ENCODE data around the gene BCL6B. TPM values are rescaled to one million over a fixed set of nuclear protein-coding genes. Genes with fewer than 3 reads are reported as not detected.

Gene BCL6B
- total and polyA plus RNA-seq, 10 of the 15 experiments (the other 5 are each of a cell fraction or from before 2014, with no cell fraction given), result 0.06 to 0.85 (median 0.11) TPM; not detected in 1

- DNase-seq (ENCODE audit: low read depth, low spot score) (no peak), FAIRE-seq (no peak), ATAC-seq (no peak)
- H3K4me1 ChIP-seq (ENCODE audit: control insufficient read depth, insufficient read depth, low read length), result no peaks in the 10 kb centered on the region
- ChIA-PET RAD21 (ENCODE audit: unreplicated experiment) (interaction anchor here (1.0 kb wide), 1 partner anchor 22 kb away, joined by 3 read pairs; no protein-coding TSS in a partner anchor), CTCF (no interaction called here), SMC1A (ENCODE audit: uncharacterized antibody, unreplicated experiment) (no interaction called here), POLR2A (no interaction called here)
- no peaks in the 10 kb centered on the region for H3K36me3 ChIP-seq (ENCODE audit: control insufficient read depth in 2 of 2, insufficient read depth in 2 of 2, low read length in 1 of 2)
- H4K20me1 ChIP-seq (ENCODE audit: control insufficient read depth, insufficient read depth), result no peaks in the 10 kb centered on the region
- intact Hi-C loops (cut with micrococcal nuclease; ENCODE audit: unreplicated experiment) (no loop called here), in situ Hi-C loops (cut with MboI) (no loop called here)
- WGBS (ENCODE audit: insufficient coverage, insufficient replicate concordance, low lambda C conversion rate, missing lambda C conversion rate), result 0% methylated on average over 1 of the region's 1 CpG
- no peak overlapping the region for H2AFZ ChIP-seq (ENCODE audit: control insufficient read depth, low read depth, low read length)
- H3K4me3 ChIP-seq, result no peak overlapping the region
- no peak overlapping the region for H3K4me2 ChIP-seq (ENCODE audit: control insufficient read depth, insufficient read depth)
- no peaks in the 10 kb centered on the region for H3K27me3 ChIP-seq (replicated peaks in 1 of 2; ENCODE audit: control insufficient read depth in 2 of 2, insufficient read depth in 2 of 2, low read length in 1 of 2)
- H3K27ac ChIP-seq (ENCODE audit: control insufficient read depth, insufficient read depth), result no peak overlapping the region
- no TSS peak for BruUV-seq (replicated peaks)
- H3K9me3 ChIP-seq (replicated peaks; ENCODE audit: control insufficient read depth, insufficient read depth, low read length), result no peaks in the 10 kb centered on the region; the same call in 2 of the 3 replicates
- no peaks in the 10 kb centered on the region for H3K79me2 ChIP-seq (ENCODE audit: control insufficient read depth, insufficient read depth, low read length)
- H3K9ac ChIP-seq (ENCODE audit: control insufficient read depth, insufficient read depth, low read length), result no peak overlapping the region
- TF ChIP-seq ZZZ3 (IDR thresholded peaks at IDR 0.05; ENCODE audit: control insufficient read depth, insufficient read length, low read depth), result no peak
- no peak for TF ChIP-seq TAF1 (IDR thresholded peaks at IDR 0.05; ENCODE audit: borderline replicate concordance, low read depth, low read length)
- no peak for TF ChIP-seq ZNF592 (IDR thresholded peaks at IDR 0.05)
- no peak for TF ChIP-seq MTA2 (IDR thresholded peaks at IDR 0.05; ENCODE audit: low read depth)
- no peak for TF ChIP-seq BCL11A (IDR thresholded peaks at IDR 0.05; ENCODE audit: low read depth, low read length)
- TF ChIP-seq CEBPZ (IDR thresholded peaks at IDR 0.05; ENCODE audit: low read depth, low read length), result no peak
- TF ChIP-seq SMAD1 (IDR thresholded peaks at IDR 0.05; ENCODE audit: low read depth, partially characterized antibody), result no peak
- no peak for TF ChIP-seq E2F4 (IDR thresholded peaks at IDR 0.05; ENCODE audit: low read depth, low read length)
- TF ChIP-seq MYB (IDR thresholded peaks at IDR 0.05; ENCODE audit: borderline replicate concordance, low read depth, low read length), result no peak
- no peak for TF ChIP-seq ZNF24 (IDR thresholded peaks at IDR 0.05)
- TF ChIP-seq SRF (IDR thresholded peaks at IDR 0.05; ENCODE audit: low read depth in 2 of 2, low read length in 2 of 2), result no peak
- no peak for TF ChIP-seq IRF5 (IDR thresholded peaks at IDR 0.05; ENCODE audit: borderline replicate concordance)
- no peak for TF ChIP-seq SREBF2 (IDR thresholded peaks at IDR 0.05; ENCODE audit: low read length)
- TF ChIP-seq NRF1 (conservative IDR thresholded peaks at IDR 0.05; ENCODE audit: low read depth, low read length), result no peak
- TF ChIP-seq ATF7 (IDR thresholded peaks at IDR 0.05; ENCODE audit: low read depth), result no peak
- TF ChIP-seq PAX8 (IDR thresholded peaks at IDR 0.05), result no peak
These were observed 45.4 kb downstream of the BCL6B start for GRCh38 chr17:7068268-7068667.

Measured in GM12878 (cell line).